Common myeloid progenitor, CD34-positive (primary cell): ENCODE measurements around the gene HDAC6.
"Not testable (repeated sequence)": the region's sequence is repeated elsewhere in the genome, so short reads cannot be mapped to it uniquely, and the experiment has no call there.

Experiments
- CTCF ChIA-PET: fragments of 350-600 bp; sonication (Branson Sonifier 250); formaldehyde crosslinking; loops from one replicate; lab custom pipeline; 2021; ENCODE audit warnings: antibody characterized with exemption; lab: Charles Lee
- POLR2A ChIA-PET: fragments of 350-600 bp; sonication (Branson Sonifier 250); formaldehyde crosslinking; loops from one replicate; lab custom pipeline; 2021; ENCODE audit warnings: antibody characterized with exemption; lab: Charles Lee
- DNase-seq, 3 donors: peaks; one replicate each; pipeline versions ENCODE4 v3.0.0 to v3.0.0-alpha.2; 2013
- H3K27ac ChIP-seq, 2 experiments: 1 replicate in 1 of 2; 2 replicates in 1 of 2; pipeline ENCODE4 v1.7.0; 2013; ENCODE audit warnings: inconsistent platforms in 2 of 2, low read length in 2 of 2, mild to moderate bottlenecking in 2 of 2, low read depth in 1 of 2, moderate library complexity in 1 of 2; ENCODE audit not compliant: severe bottlenecking in 2 of 2, insufficient read depth in 1 of 2, poor library complexity in 1 of 2
- H3K27me3 ChIP-seq, 5 experiments: replicated peaks in 2 of 5; 1 replicate in 3 of 5; 2 replicates in 2 of 5; pipeline versions ENCODE4 v1.6.1 to v1.7.0; 2013; ENCODE audit warnings: low read length in 4 of 5, mild to moderate bottlenecking in 2 of 5, moderate library complexity in 2 of 5, inconsistent platforms in 1 of 5; ENCODE audit not compliant: insufficient read depth in 5 of 5, control insufficient read depth in 4 of 5
- H3K36me3 ChIP-seq, 4 experiments: 1 replicate in 2 of 4; 2 replicates in 2 of 4; pipeline versions ENCODE4 v1.6.1 to v1.7.0; 2013; ENCODE audit warnings: low read length in 3 of 4, control low read depth in 1 of 4, mild to moderate bottlenecking in 1 of 4; ENCODE audit not compliant: control insufficient read depth in 4 of 4, insufficient read depth in 4 of 4
- H3K4me1 ChIP-seq, 4 experiments: 1 replicate in 3 of 4; 2 replicates in 1 of 4; pipeline versions ENCODE4 v1.6.1 to v1.7.1; 2013; ENCODE audit warnings: low read length in 3 of 4, mild to moderate bottlenecking in 3 of 4, control low read depth in 1 of 4, inconsistent platforms in 1 of 4, moderate library complexity in 1 of 4; ENCODE audit not compliant: control insufficient read depth in 4 of 4, insufficient read depth in 4 of 4; ENCODE audit errors: control extremely low read depth in 1 of 4
- H3K4me3 ChIP-seq, 7 experiments: 1 replicate in 4 of 7; 2 replicates in 3 of 7; pipeline versions ENCODE4 v1.5.1 to v1.7.0; 2013; ENCODE audit warnings: mild to moderate bottlenecking in 7 of 7, low read length in 6 of 7, moderate library complexity in 6 of 7, inconsistent platforms in 2 of 7, low read depth in 2 of 7, control low read depth in 1 of 7; ENCODE audit not compliant: insufficient read depth in 4 of 7, control insufficient read depth in 1 of 7; ENCODE audit errors: extremely low read depth in 1 of 7
- H3K9me3 ChIP-seq, 5 experiments: 1 replicate in 4 of 5; 2 replicates in 1 of 5; pipeline versions ENCODE4 v1.6.1 to v1.7.1; 2013; ENCODE audit warnings: low read length in 4 of 5, mild to moderate bottlenecking in 2 of 5, inconsistent platforms in 1 of 5, low read depth in 1 of 5, moderate library complexity in 1 of 5; ENCODE audit not compliant: control insufficient read depth in 4 of 5, insufficient read depth in 2 of 5; ENCODE audit errors: control extremely low read depth in 1 of 5
- WGBS: methylation state at CpG from one replicate; pipeline ENCODE4 v1.1.5; 2013; ENCODE audit not compliant: insufficient coverage; 5-methylcytosine and 5-hydroxymethylcytosine counted together

HDAC6 gene

DNA sequence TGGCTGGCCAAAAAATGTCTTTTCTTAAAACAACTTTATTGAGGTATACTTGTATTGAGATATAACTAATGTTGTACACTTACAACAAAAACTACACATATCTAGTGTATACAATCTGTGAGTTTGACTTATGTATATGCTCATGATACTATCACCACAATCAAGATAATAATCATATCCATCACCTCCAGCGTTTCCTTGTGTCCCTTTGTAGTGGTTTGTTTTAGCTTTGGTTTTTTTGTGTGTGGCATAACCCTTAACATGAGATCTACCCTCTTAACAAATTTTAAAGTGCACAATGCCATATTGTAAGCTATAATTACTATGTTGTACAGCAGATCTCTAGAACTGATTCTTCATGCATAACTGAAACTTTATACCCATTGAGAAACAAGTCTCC is 47.0 kb downstream of the HDAC6 start:
- peaks cover 0 to 2% (median 0%) of the 10 kb centered on the region in 5 experiments for H3K27me3 ChIP-seq
- no CpG with 5 or more reads among the region's 1 CpG for WGBS
- H3K9me3 ChIP-seq, result peaks cover 0 to 2% (median 0%) of the 10 kb centered on the region in 5 experiments
- no peak overlapping the region for H3K4me3 ChIP-seq
- no peaks in the 10 kb centered on the region for H3K36me3 ChIP-seq
- no peaks in the 10 kb centered on the region for H3K4me1 ChIP-seq
- ChIA-PET POLR2A (no interaction called here), CTCF (interaction anchor here (1.0 kb wide), 1 partner anchor 14 kb away, joined by 3 read pairs; no protein-coding TSS in a partner anchor)
- DNase-seq, result no peak
- H3K27ac ChIP-seq, result no peak overlapping the region

DNA sequence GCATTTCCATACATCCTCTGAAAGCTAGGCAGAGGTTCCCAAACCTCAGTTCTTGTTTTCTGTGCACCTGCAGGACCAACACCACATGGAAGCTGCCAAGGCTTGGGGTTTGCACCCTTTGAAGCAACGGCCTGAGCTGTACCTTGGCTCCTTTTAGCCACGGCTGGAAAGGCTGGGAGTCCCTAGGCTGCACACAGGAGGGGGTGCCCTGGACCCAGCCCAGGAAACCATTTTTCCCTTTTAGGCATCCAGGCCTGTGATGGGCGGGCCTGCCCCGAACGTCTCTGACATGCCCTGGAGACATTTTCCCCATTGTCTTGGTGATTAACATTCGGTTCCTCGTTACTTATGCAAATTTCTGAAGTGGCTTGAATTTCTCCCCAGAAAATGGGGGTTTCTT is 51.0 kb downstream of the HDAC6 start:
- POLR2A ChIA-PET, result no interaction called here
- CTCF ChIA-PET, result no interaction called here

GRCh38 chrX:48853494-48853893 is 51.6 kb downstream of the HDAC6 start:
- H3K27me3 ChIP-seq, CTCF ChIA-PET, H3K4me1 ChIP-seq, H3K4me3 ChIP-seq, H3K27ac ChIP-seq, H3K36me3 ChIP-seq, POLR2A ChIA-PET, DNase-seq, H3K9me3 ChIP-seq: not testable (repeated sequence)

More for the DNA sequence above, 51.0 kb downstream of the HDAC6 start:
- no peak for DNase-seq
- Histone ChIP-seq H3K9me3 (peaks cover 0 to 2% (median 0%) of the 10 kb centered on the region in 5 experiments), H3K27me3 (no peaks in the 10 kb centered on the region), H3K36me3 (no peaks in the 10 kb centered on the region), H3K27ac (no peak overlapping the region), H3K4me3 (no peak overlapping the region), H3K4me1 (no peaks in the 10 kb centered on the region)
- 81% methylated on average over 7 of the region's 7 CpGs for WGBS

DNA sequence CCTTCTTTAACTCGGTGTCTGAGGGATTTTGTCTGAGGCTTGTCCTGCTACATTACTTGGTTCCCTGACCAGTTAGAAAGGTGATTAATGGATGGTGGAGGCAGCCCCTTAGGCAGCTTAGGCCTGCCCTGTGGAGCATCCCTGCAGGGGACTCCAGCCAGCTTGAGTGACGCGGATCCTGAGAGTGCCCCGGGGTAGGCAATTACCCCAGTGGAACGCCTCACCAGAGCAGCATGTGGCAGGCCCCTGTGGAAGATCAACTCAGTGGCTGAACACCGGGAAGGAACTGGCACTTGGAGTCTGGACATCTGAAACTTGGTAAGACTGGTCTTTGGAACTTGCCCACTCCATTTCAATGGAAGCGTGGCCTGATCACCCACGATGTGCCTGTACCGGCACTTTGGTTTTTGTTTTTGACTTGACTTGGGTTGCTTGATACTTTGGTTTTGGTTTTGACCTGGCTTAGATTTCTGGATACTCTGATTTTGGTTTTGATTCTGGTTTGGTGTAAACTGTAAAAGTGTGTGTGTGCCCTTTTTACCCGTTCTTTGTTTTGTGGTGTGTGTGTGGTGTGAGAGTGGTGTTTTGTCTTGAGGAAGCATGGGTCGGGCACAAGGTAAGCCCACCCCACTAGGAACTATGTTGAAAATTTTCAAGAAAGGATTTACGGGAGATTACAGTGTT is 52.4 kb downstream of the HDAC6 start:
- H3K9me3 ChIP-seq, DNase-seq, H3K36me3 ChIP-seq, H3K27me3 ChIP-seq, H3K4me3 ChIP-seq, CTCF ChIA-PET, H3K4me1 ChIP-seq, H3K27ac ChIP-seq, POLR2A ChIA-PET: not testable (repeated sequence)
- WGBS, result 92% methylated on average over 9 of the region's 12 CpGs

DNA sequence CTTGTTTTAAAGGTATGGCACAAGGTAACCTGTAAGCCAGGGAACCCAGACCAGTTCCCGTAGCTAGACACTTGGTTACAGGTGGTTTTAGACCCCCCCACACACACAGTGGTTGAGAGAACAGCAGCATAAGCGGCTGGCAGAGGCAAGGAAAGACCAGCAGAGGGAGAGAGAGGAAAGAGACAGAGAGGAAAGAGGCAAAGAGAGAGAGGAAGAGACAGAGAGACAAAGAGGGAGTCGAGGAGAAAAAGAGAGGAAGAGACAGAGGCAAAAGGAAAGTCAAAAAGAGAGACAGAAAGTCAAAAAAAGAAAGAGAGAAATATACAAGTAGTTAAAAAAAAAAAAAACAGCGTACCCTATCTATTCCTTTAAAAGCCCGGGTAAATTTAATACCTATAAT is 53.0 kb downstream of the HDAC6 start:
- no peaks in the 10 kb centered on the region for H3K4me1 ChIP-seq
- DNase-seq, result peak in 1 of 3 donors; percentile 15
- no peaks in the 10 kb centered on the region for H3K36me3 ChIP-seq
- H3K27ac ChIP-seq, result no peak overlapping the region
- CTCF ChIA-PET, result no interaction called here
- H3K27me3 ChIP-seq, result no peaks in the 10 kb centered on the region
- peaks cover 0 to 2% (median 0%) of the 10 kb centered on the region in 5 experiments for H3K9me3 ChIP-seq
- 17% methylated on average over 1 of the region's 5 CpGs for WGBS
- no peak overlapping the region for H3K4me3 ChIP-seq
- POLR2A ChIA-PET, result no interaction called here

DNA sequence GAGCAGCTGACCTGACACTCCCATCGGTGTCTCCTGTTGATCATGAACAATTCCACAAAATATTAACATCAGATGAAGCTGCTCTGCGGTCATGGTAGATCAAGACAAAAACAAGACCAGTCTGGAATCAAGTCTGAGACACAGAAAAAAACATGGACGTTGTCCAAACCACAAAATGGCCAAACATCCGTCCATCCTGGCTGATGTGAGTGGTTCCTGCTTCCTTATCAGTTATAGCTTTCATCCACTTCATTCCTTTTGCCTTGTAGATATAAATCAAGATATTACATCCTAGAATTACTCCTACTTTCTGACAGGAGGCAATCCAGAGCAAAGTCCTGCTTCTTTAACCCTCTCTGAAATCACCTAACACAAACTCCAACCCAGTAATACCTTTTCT is 62.3 kb downstream of the HDAC6 start:
- Histone ChIP-seq H3K9me3 (no peaks in the 10 kb centered on the region), H3K4me1 (peaks cover 0 to 2% (median 0%) of the 10 kb centered on the region in 4 experiments), H3K27me3 (no peaks in the 10 kb centered on the region), H3K4me3 (no peak overlapping the region), H3K27ac (no peak overlapping the region), H3K36me3 (no peaks in the 10 kb centered on the region)
- 51% methylated on average over 4 of the region's 4 CpGs for WGBS
- CTCF ChIA-PET, result interaction anchor here (1.4 to 1.6 kb wide), 2 partner anchors 15 to 27 kb away, joined by 3 read pairs; no protein-coding TSS in a partner anchor
- POLR2A ChIA-PET, result no interaction called here
- no peak for DNase-seq

- H3K27me3 ChIP-seq, H3K36me3 ChIP-seq, H3K27ac ChIP-seq, CTCF ChIA-PET, H3K9me3 ChIP-seq, H3K4me3 ChIP-seq, H3K4me1 ChIP-seq, POLR2A ChIA-PET, DNase-seq: not testable (repeated sequence)
- WGBS, result no CpG with 5 or more reads among the region's 2 CpGs
These were observed 70.2 kb downstream of the HDAC6 start for GRCh38 chrX:48872017-48872416.
